Activated CD8-positive, alpha-beta memory T cell treated with anti-CD3 and anti-CD28 coated beads for 4 hours (primary cell): Measurements from ENCODE around the gene ESRRB.

Experiments used
- DNase-seq, 2 donors: peaks; one replicate each; pipeline ENCODE4 v3.0.0-alpha.2; 2020; ENCODE audit warnings: low read depth in 2 of 2

Gene ESRRB

GRCh38 chr14:76375947-76376404, at the start of gene ESRRB:
ESRRB (plus strand) TSS chr14:76376137; CDS start chr14:76376402, 265 bp downstream.
- DNase-seq = no peak

- DNase-seq = no peak
Measured at GRCh38 chr14:76326918-76327689, 48.8 kb upstream of the ESRRB start.

- no peak for DNase-seq
Measured at GRCh38 chr14:76328457-76329137, 47.3 kb upstream of the ESRRB start.

GRCh38 chr14:76329154-76329928, 46.6 kb upstream of the ESRRB start:
- no peak for DNase-seq

- DNase-seq = no peak
Measured at GRCh38 chr14:76329951-76330350, 46.0 kb upstream of the ESRRB start.

GRCh38 chr14:76330411-76331327, 45.3 kb upstream of the ESRRB start:
- DNase-seq = no peak

- no peak for DNase-seq
Measured at GRCh38 chr14:76331328-76332011, 44.5 kb upstream of the ESRRB start.

- no peak for DNase-seq
Measured at GRCh38 chr14:76333664-76334063, 42.3 kb upstream of the ESRRB start.

- no peak for DNase-seq
Measured at GRCh38 chr14:76334316-76334715, 41.6 kb upstream of the ESRRB start.

- no peak for DNase-seq
Measured at GRCh38 chr14:76336876-76337275, 39.1 kb upstream of the ESRRB start.

- DNase-seq = no peak
Measured at GRCh38 chr14:76337635-76338545, 38.0 kb upstream of the ESRRB start.

GRCh38 chr14:76339728-76340615, 36.0 kb upstream of the ESRRB start:
- no peak for DNase-seq

- DNase-seq = no peak
Measured at GRCh38 chr14:76343386-76343785, 32.6 kb upstream of the ESRRB start.

GRCh38 chr14:76346391-76347160, 29.4 kb upstream of the ESRRB start:
- no peak for DNase-seq

GRCh38 chr14:76348898-76349297, 27.0 kb upstream of the ESRRB start:
- DNase-seq = no peak

GRCh38 chr14:76349993-76350392, 25.9 kb upstream of the ESRRB start:
- DNase-seq = no peak

GRCh38 chr14:76350671-76351070, 25.3 kb upstream of the ESRRB start:
- no peak for DNase-seq

- DNase-seq = no peak
Measured at GRCh38 chr14:76351941-76352340, 24.0 kb upstream of the ESRRB start.
